Lung (tissue), 12 donors: ENCODE results near the gene PDAP1. TPM values are rescaled to one million over a fixed set of nuclear protein-coding genes. Genes with fewer than 3 reads are reported as not detected.
"Not testable (repeated sequence)": the region's sequence is repeated elsewhere in the genome, so short reads cannot be mapped to it uniquely, and the experiment has no call there.

Experiments
- ATAC-seq: fragments of 200-7000 bp; cut with Tn5 transposase; one replicate; pipeline ENCODE4 v1.9.1; 2020; ENCODE audit warnings: moderate number of reproducible peaks; ENCODE audit not compliant: insufficient read depth, low FRiP score
- DNase-seq, 3 donors: peaks; one replicate each; pipeline ENCODE4 v3.0.0-alpha.2; 2013 to 2017
- H3K27ac ChIP-seq, 2 donors: one replicate each; pipeline ENCODE4 v1.5.1; 2013; ENCODE audit warnings: mild to moderate bottlenecking in 2 of 2, moderate library complexity in 2 of 2, control low read depth in 1 of 2, inconsistent platforms in 1 of 2, low read depth in 1 of 2, low read length in 1 of 2
- H3K27me3 ChIP-seq, 3 donors: one replicate each; pipeline ENCODE4 v1.5.1; 2013; ENCODE audit warnings: low read length in 2 of 3; ENCODE audit not compliant: control insufficient read depth in 3 of 3, insufficient read depth in 3 of 3
- H3K36me3 ChIP-seq, 4 donors: one replicate each; pipeline ENCODE4 v1.5.1; 2013; ENCODE audit warnings: low read length in 4 of 4, mild to moderate bottlenecking in 1 of 4, moderate library complexity in 1 of 4; ENCODE audit not compliant: control insufficient read depth in 4 of 4, insufficient read depth in 4 of 4
- H3K4me1 ChIP-seq, 5 donors: one replicate each; pipeline ENCODE4 v1.5.1; 2013; ENCODE audit warnings: low read length in 5 of 5, mild to moderate bottlenecking in 2 of 5, moderate library complexity in 1 of 5; ENCODE audit not compliant: control insufficient read depth in 5 of 5, insufficient read depth in 5 of 5
- H3K4me3 ChIP-seq: one replicate; pipeline ENCODE4 v1.5.1; 2013; ENCODE audit warnings: mild to moderate bottlenecking, control low read depth, moderate library complexity
- H3K9ac ChIP-seq, 2 donors: one replicate each; pipeline ENCODE4 v1.5.1; 2013; ENCODE audit warnings: low read length in 2 of 2, control low read depth in 1 of 2; ENCODE audit not compliant: insufficient read depth in 1 of 2
- H3K9me3 ChIP-seq, 4 donors: one replicate each; pipeline ENCODE4 v1.5.1; 2013; ENCODE audit warnings: low read length in 3 of 4, mild to moderate bottlenecking in 1 of 4, moderate library complexity in 1 of 4; ENCODE audit not compliant: control insufficient read depth in 4 of 4, insufficient read depth in 3 of 4
- CTCF ChIP-seq: IDR thresholded peaks from 2 replicates; pipeline ENCODE4 v1.5.1; 2012; ENCODE audit warnings: mild to moderate bottlenecking; ENCODE audit errors: control extremely low read depth, extremely low read depth
- WGBS, 2 donors: extraction: QIAGEN DNeasy Blood & Tissue Kit; methylation state at CpG; one replicate each; pipeline ENCODE4 v1.1.7; 2013; 5-methylcytosine and 5-hydroxymethylcytosine counted together
- polyA plus RNA-seq, 2 donors: library from polyadenylated mRNA; stranded (reverse); fragments of 200-250 nt; gene quantifications; one replicate each; pipeline ENCODE4 v1.2.1, GENCODE V29; 2013
- total RNA-seq, 2 donors: library from RNA; depleted of rRNA in 1 of 2; stranded (reverse); fragments of >200 nt in 1 of 2; gene quantifications; one replicate each; pipeline ENCODE4 v1.2.1, GENCODE V29; 2014 to 2021
- donor health status: control.
- donor health status: control.
- donor health status: Bipolar disorder and iron deficiency.
- donor health status: healthy.
- donor health status: DM: yes; HTN: yes; CAD: no.

The PDAP1 gene
- total and polyA plus RNA-seq, 4 donors = 20.5 to 191 (median 113) TPM

GRCh38 chr7:99357701-99358490 lies 50.5 kb downstream of the PDAP1 start:
- Histone ChIP-seq H3K27me3 (no peaks in the 10 kb centered on the region), H3K36me3 (peaks cover 23 to 44% (median 32%) of the 10 kb centered on the region in 4 donors), H3K4me3 (no peak overlapping the region), H3K9ac (no peak overlapping the region), H3K27ac (no peak overlapping the region), H3K9me3 (peaks cover 0 to 2% (median 0%) of the 10 kb centered on the region in 4 donors), H3K4me1 (no peaks in the 10 kb centered on the region)
- ATAC-seq = no peak
- DNase-seq = no peak
- TF ChIP-seq CTCF = no peak
- 92 to 97% methylated on average over 16 of the region's 16 CpGs for WGBS, 2 donors

- no peaks in the 10 kb centered on the region for H3K27me3 ChIP-seq
- WGBS, 2 donors = 92 to 94% methylated on average over 6 to 7 of the region's 7 CpGs
- H3K9ac ChIP-seq = no peak overlapping the region
- peaks cover 23 to 45% (median 28%) of the 10 kb centered on the region in 4 donors for H3K36me3 ChIP-seq
- H3K27ac ChIP-seq = no peak overlapping the region
- DNase-seq = no peak
- no peak for ATAC-seq
- no peak for TF ChIP-seq CTCF
- H3K4me3 ChIP-seq = no peak overlapping the region
- peaks cover 0 to 2% (median 0%) of the 10 kb centered on the region in 4 donors for H3K9me3 ChIP-seq
- no peaks in the 10 kb centered on the region for H3K4me1 ChIP-seq
These were observed 53.3 kb downstream of the PDAP1 start for GRCh38 chr7:99355098-99355497.

GRCh38 chr7:99352247-99352646 lies 56.1 kb downstream of the PDAP1 start:
- ATAC-seq (no peak), DNase-seq (no peak)
- H3K27me3 ChIP-seq = no peaks in the 10 kb centered on the region
- no peak overlapping the region for H3K9ac ChIP-seq
- H3K4me1 ChIP-seq = no peaks in the 10 kb centered on the region
- no peaks in the 10 kb centered on the region for H3K9me3 ChIP-seq
- WGBS, 2 donors = 96 to 98% methylated on average over 5 of the region's 5 CpGs
- no peak overlapping the region for H3K27ac ChIP-seq
- peaks cover 12 to 34% (median 26%) of the 10 kb centered on the region in 4 donors for H3K36me3 ChIP-seq
- no peak for TF ChIP-seq CTCF
- H3K4me3 ChIP-seq = no peak overlapping the region

- peaks cover 12 to 35% (median 25%) of the 10 kb centered on the region in 4 donors for H3K36me3 ChIP-seq
- not testable (repeated sequence) for ATAC-seq, H3K9ac ChIP-seq, H3K9me3 ChIP-seq, H3K27ac ChIP-seq, H3K4me1 ChIP-seq, H3K4me3 ChIP-seq, H3K27me3 ChIP-seq, DNase-seq
- 96 to 99% methylated on average over 3 of the region's 3 CpGs for WGBS, 2 donors
These were observed 57.8 kb downstream of the PDAP1 start for GRCh38 chr7:99350641-99351040.

Other genes with a start within 250 kb of the PDAP1 start
- 1 to 10 TPM in 1 of 2 donors, under 1 TPM in 1; 0.40 to 1.3 TPM for gene KPNA7, start 200.5 kb downstream of the PDAP1 start, total RNA-seq
- under 1 TPM; 0.55 to 0.58 TPM for gene KPNA7, start 200.5 kb downstream of the PDAP1 start, polyA plus RNA-seq
- gene MYH16, start 135.8 kb downstream of the PDAP1 start, total RNA-seq = not detected
- gene MYH16, start 135.8 kb downstream of the PDAP1 start, polyA plus RNA-seq = under 1 TPM; 0.04 to 0.07 TPM
- gene ARPC1A, start 82.7 kb downstream of the PDAP1 start, total RNA-seq = 100 to 1,000 TPM in 1 of 2 donors, 10 to 100 TPM in 1; 71.3 to 135 TPM
- 100 to 1,000 TPM; 105 to 212 TPM for gene ARPC1A, start 82.7 kb downstream of the PDAP1 start, polyA plus RNA-seq
- 100 to 1,000 TPM; 164 to 310 TPM for gene ARPC1B, start 33.9 kb downstream of the PDAP1 start, total RNA-seq
- gene ARPC1B, start 33.9 kb downstream of the PDAP1 start, polyA plus RNA-seq = 100 to 1,000 TPM; 221 to 937 TPM
- 100 to 1,000 TPM in 1 of 2 donors, 10 to 100 TPM in 1; 88.5 to 107 TPM for gene BUD31, start 372 bp upstream of the PDAP1 start, total RNA-seq
- 100 to 1,000 TPM; 124 to 185 TPM for gene BUD31, start 372 bp upstream of the PDAP1 start, polyA plus RNA-seq
- gene PTCD1, start 30.2 kb upstream of the PDAP1 start, total RNA-seq = 1 to 10 TPM; 4.5 to 6.8 TPM
- gene PTCD1, start 30.2 kb upstream of the PDAP1 start, polyA plus RNA-seq = 1 to 10 TPM; 2.8 to 3.4 TPM
- 10 to 100 TPM; 18.3 to 36.8 TPM for gene CPSF4, start 30.3 kb upstream of the PDAP1 start, total RNA-seq
- 10 to 100 TPM; 26.1 to 29.3 TPM for gene CPSF4, start 30.3 kb upstream of the PDAP1 start, polyA plus RNA-seq
- 100 to 1,000 TPM; 128 to 208 TPM for gene ATP5MF, start 57.6 kb upstream of the PDAP1 start, total RNA-seq
- 1,000 to 10,000 TPM in 1 of 2 donors, 100 to 1,000 TPM in 1; 970 to 1,164 TPM for gene ATP5MF, start 57.6 kb upstream of the PDAP1 start, polyA plus RNA-seq
- gene ZNF789, start 64.3 kb upstream of the PDAP1 start, total RNA-seq = 10 to 100 TPM; 10.6 to 19.7 TPM
- 10 to 100 TPM in 1 of 2 donors, 1 to 10 TPM in 1; 4.1 to 12.5 TPM for gene ZNF789, start 64.3 kb upstream of the PDAP1 start, polyA plus RNA-seq
- gene ZNF394, start 91.7 kb upstream of the PDAP1 start, total RNA-seq = 10 to 100 TPM; 29.9 to 44.5 TPM
- gene ZNF394, start 91.7 kb upstream of the PDAP1 start, polyA plus RNA-seq = 10 to 100 TPM; 18.5 to 23.0 TPM
- 1 to 10 TPM; 8.4 to 9.7 TPM for gene ZKSCAN5, start 96.1 kb upstream of the PDAP1 start, total RNA-seq
- 1 to 10 TPM; 3.1 to 4.0 TPM for gene ZKSCAN5, start 96.1 kb upstream of the PDAP1 start, polyA plus RNA-seq
- 10 to 100 TPM in 1 of 2 donors, 1 to 10 TPM in 1; 4.8 to 10.1 TPM for gene FAM200A, start 143.5 kb upstream of the PDAP1 start, total RNA-seq
- gene FAM200A, start 143.5 kb upstream of the PDAP1 start, polyA plus RNA-seq = 1 to 10 TPM; 2.7 to 5.4 TPM
- 100 to 1,000 TPM in 1 of 2 donors, 10 to 100 TPM in 1; 72.3 to 138 TPM for gene ZNF655, start 150.0 kb upstream of the PDAP1 start, total RNA-seq
- 10 to 100 TPM; 41.3 to 50.1 TPM for gene ZNF655, start 150.0 kb upstream of the PDAP1 start, polyA plus RNA-seq
- 1 to 10 TPM in 1 of 2 donors, under 1 TPM in 1; 0.31 to 1.4 TPM for gene TMEM225B, start 189.7 kb upstream of the PDAP1 start, total RNA-seq
- gene TMEM225B, start 189.7 kb upstream of the PDAP1 start, polyA plus RNA-seq = 1 to 10 TPM in 1 of 2 donors, under 1 TPM in 1; 0.49 to 1.0 TPM
- gene ZSCAN25, start 208.3 kb upstream of the PDAP1 start, total RNA-seq = 10 to 100 TPM; 22.0 to 24.0 TPM
- gene ZSCAN25, start 208.3 kb upstream of the PDAP1 start, polyA plus RNA-seq = 1 to 10 TPM; 5.7 to 6.2 TPM